Measurements from ENCODE around the gene PHF23. TPM values are rescaled to one million over a fixed set of nuclear protein-coding genes. Genes with fewer than 3 reads are reported as not detected.
A peak's percentile ranks its signal among the peaks of the same experiment; 100 is the strongest.

Gene PHF23
- total RNA-seq, 1 experiment from 2014 or later: 45.8 TPM

DNA sequence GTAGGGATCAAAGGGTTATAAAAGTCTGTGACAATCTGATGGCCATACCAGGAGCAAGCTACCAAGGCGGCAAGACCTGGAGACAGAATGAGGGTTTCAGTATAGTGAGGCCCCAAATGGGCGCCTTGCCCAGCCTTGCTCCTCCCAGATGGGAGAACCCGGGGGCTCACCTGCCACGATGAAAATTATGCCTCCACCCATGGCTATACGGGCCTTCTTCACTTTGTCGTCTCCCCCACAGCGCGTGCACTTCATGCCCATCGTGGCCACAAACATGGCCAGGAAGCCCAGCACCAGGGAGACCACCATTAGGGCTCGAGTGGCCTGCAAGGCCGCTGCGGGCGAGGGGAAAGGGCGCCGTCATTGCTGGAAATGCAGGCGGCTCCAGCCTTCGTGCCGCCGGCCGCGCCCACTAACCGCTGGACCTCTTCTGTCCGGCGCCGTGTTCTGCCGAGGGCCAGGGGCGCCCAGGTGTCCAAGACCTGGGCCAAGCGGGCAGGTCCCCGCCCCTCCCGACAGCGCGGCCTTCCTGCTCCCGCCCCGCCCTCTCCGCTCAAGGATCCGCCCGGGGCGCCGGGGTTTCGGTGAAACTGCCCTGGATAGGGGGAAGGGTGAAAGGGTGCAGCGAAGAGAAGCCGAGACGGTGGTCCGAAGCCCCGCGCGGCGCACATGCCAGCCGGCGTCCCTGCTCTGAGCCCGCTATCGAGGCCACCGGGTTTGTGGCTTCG, 21.6 kb upstream of the PHF23 start:
- Mint-ChIP-seq H3K36me3 (peaks cover 15% of the 10 kb centered on the region), H3K27me3 (ENCODE audit: low read depth) (no peaks in the 10 kb centered on the region), H3K4me1 (peaks cover 18% of the 10 kb centered on the region), H3K9me3 (no peaks in the 10 kb centered on the region), H3K27ac (peak overlapping the region; percentile 94), H3K4me3 (peak overlapping the region; percentile 78)
- TF ChIP-seq, protein P1, sequence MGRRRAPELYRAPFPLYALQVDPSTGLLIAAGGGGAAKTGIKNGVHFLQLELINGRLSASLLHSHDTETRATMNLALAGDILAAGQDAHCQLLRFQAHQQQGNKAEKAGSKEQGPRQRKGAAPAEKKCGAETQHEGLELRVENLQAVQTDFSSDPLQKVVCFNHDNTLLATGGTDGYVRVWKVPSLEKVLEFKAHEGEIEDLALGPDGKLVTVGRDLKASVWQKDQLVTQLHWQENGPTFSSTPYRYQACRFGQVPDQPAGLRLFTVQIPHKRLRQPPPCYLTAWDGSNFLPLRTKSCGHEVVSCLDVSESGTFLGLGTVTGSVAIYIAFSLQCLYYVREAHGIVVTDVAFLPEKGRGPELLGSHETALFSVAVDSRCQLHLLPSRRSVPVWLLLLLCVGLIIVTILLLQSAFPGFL (CRISPR knock-in tag; IDR thresholded peaks at IDR 0.05; ENCODE audit: borderline replicate concordance): no peak
- TF ChIP-seq USF2 (CRISPR knock-in tag; IDR thresholded peaks at IDR 0.05) (0 out of 2 replicates have a peak, but pooled peaks have one; percentile 6), SMAD3 (CRISPR knock-in tag; IDR thresholded peaks at IDR 0.05; ENCODE audit: borderline replicate concordance) (0 out of 2 replicates have a peak, but pooled peaks have one; percentile 46), PRDM15 (CRISPR knock-in tag; IDR thresholded peaks at IDR 0.05) (peak; percentile 53; the same call in 1 of the 2 replicates), SP1 (CRISPR knock-in tag; conservative IDR thresholded peaks at IDR 0.05) (peak; percentile 32; the same call in 1 of the 2 replicates), FOXK1 (CRISPR knock-in tag; IDR thresholded peaks at IDR 0.05) (peak; percentile 11; the same call in 1 of the 2 replicates), ZNF121 (CRISPR knock-in tag; IDR thresholded peaks at IDR 0.05) (no peak), E2F5 (CRISPR knock-in tag; IDR thresholded peaks at IDR 0.05) (peak; percentile 24; the same call in 1 of the 2 replicates), NR3C1 (CRISPR knock-in tag; conservative IDR thresholded peaks at IDR 0.05; ENCODE audit: low read depth) (no peak; the same call in 1 of the 2 replicates), ZBTB21 (CRISPR knock-in tag; IDR thresholded peaks at IDR 0.05; ENCODE audit: borderline replicate concordance) (0 out of 2 replicates have a peak, but pooled peaks have one; percentile 24), MYBL2 (CRISPR knock-in tag; IDR thresholded peaks at IDR 0.05) (peak; percentile 63; the same call in 1 of the 2 replicates), ESRRA (CRISPR knock-in tag; IDR thresholded peaks at IDR 0.05; ENCODE audit: borderline replicate concordance) (0 out of 2 replicates have a peak, but pooled peaks have one; percentile 52), ZBTB43 (CRISPR knock-in tag; IDR thresholded peaks at IDR 0.05) (0 out of 2 replicates have a peak, but pooled peaks have one; percentile 41)
- TF ChIP-seq, protein P2, sequence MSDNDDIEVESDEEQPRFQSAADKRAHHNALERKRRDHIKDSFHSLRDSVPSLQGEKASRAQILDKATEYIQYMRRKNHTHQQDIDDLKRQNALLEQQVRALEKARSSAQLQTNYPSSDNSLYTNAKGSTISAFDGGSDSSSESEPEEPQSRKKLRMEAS (CRISPR knock-in tag; IDR thresholded peaks at IDR 0.05): peak; percentile 62; the same call in 1 of the 2 replicates
- TF ChIP-seq, protein P3, sequence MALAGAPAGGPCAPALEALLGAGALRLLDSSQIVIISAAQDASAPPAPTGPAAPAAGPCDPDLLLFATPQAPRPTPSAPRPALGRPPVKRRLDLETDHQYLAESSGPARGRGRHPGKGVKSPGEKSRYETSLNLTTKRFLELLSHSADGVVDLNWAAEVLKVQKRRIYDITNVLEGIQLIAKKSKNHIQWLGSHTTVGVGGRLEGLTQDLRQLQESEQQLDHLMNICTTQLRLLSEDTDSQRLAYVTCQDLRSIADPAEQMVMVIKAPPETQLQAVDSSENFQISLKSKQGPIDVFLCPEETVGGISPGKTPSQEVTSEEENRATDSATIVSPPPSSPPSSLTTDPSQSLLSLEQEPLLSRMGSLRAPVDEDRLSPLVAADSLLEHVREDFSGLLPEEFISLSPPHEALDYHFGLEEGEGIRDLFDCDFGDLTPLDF (CRISPR knock-in tag; IDR thresholded peaks at IDR 0.05): 0 out of 2 replicates have a peak, but pooled peaks have one; percentile 13
- TF ChIP-seq, protein P4, sequence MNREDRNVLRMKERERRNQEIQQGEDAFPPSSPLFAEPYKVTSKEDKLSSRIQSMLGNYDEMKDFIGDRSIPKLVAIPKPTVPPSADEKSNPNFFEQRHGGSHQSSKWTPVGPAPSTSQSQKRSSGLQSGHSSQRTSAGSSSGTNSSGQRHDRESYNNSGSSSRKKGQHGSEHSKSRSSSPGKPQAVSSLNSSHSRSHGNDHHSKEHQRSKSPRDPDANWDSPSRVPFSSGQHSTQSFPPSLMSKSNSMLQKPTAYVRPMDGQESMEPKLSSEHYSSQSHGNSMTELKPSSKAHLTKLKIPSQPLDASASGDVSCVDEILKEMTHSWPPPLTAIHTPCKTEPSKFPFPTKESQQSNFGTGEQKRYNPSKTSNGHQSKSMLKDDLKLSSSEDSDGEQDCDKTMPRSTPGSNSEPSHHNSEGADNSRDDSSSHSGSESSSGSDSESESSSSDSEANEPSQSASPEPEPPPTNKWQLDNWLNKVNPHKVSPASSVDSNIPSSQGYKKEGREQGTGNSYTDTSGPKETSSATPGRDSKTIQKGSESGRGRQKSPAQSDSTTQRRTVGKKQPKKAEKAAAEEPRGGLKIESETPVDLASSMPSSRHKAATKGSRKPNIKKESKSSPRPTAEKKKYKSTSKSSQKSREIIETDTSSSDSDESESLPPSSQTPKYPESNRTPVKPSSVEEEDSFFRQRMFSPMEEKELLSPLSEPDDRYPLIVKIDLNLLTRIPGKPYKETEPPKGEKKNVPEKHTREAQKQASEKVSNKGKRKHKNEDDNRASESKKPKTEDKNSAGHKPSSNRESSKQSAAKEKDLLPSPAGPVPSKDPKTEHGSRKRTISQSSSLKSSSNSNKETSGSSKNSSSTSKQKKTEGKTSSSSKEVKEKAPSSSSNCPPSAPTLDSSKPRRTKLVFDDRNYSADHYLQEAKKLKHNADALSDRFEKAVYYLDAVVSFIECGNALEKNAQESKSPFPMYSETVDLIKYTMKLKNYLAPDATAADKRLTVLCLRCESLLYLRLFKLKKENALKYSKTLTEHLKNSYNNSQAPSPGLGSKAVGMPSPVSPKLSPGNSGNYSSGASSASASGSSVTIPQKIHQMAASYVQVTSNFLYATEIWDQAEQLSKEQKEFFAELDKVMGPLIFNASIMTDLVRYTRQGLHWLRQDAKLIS (CRISPR knock-in tag; IDR thresholded peaks at IDR 0.05; ENCODE audit: borderline replicate concordance): peak; percentile 34; the same call in 1 of the 2 replicates
- TF ChIP-seq, protein P5, sequence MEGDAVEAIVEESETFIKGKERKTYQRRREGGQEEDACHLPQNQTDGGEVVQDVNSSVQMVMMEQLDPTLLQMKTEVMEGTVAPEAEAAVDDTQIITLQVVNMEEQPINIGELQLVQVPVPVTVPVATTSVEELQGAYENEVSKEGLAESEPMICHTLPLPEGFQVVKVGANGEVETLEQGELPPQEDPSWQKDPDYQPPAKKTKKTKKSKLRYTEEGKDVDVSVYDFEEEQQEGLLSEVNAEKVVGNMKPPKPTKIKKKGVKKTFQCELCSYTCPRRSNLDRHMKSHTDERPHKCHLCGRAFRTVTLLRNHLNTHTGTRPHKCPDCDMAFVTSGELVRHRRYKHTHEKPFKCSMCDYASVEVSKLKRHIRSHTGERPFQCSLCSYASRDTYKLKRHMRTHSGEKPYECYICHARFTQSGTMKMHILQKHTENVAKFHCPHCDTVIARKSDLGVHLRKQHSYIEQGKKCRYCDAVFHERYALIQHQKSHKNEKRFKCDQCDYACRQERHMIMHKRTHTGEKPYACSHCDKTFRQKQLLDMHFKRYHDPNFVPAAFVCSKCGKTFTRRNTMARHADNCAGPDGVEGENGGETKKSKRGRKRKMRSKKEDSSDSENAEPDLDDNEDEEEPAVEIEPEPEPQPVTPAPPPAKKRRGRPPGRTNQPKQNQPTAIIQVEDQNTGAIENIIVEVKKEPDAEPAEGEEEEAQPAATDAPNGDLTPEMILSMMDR (IDR thresholded peaks at IDR 0.05): no peak
- TF ChIP-seq, protein P6, sequence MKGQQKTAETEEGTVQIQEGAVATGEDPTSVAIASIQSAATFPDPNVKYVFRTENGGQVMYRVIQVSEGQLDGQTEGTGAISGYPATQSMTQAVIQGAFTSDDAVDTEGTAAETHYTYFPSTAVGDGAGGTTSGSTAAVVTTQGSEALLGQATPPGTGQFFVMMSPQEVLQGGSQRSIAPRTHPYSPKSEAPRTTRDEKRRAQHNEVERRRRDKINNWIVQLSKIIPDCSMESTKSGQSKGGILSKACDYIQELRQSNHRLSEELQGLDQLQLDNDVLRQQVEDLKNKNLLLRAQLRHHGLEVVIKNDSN (CRISPR knock-in tag; IDR thresholded peaks at IDR 0.05): 0 out of 2 replicates have a peak, but pooled peaks have one; percentile 13
- DNase-seq (ENCODE audit: low spot score): peak; percentile 89
- CTCF ChIA-PET: interaction anchor here (1.1 to 1.2 kb wide), 3 partner anchors 12 to 36 kb away, joined by 3 to 4 read pairs (median 4); no protein-coding TSS in a partner anchor
- POLR2A ChIA-PET: interaction anchor here (1.1 to 1.2 kb wide), 2 partner anchors 20 to 41 kb away, joined by 3 to 9 read pairs; partner anchors contain the start of genes ACADVL and DLG4
- ATAC-seq: peak; percentile 27
